ENCODE measurements around the gene A2M. TPM values are rescaled to one million over a fixed set of nuclear protein-coding genes. Genes with fewer than 3 reads are reported as not detected.

A2M gene
- total RNA-seq, 1 donor from 2014 or later, result 1.2 TPM

DNA sequence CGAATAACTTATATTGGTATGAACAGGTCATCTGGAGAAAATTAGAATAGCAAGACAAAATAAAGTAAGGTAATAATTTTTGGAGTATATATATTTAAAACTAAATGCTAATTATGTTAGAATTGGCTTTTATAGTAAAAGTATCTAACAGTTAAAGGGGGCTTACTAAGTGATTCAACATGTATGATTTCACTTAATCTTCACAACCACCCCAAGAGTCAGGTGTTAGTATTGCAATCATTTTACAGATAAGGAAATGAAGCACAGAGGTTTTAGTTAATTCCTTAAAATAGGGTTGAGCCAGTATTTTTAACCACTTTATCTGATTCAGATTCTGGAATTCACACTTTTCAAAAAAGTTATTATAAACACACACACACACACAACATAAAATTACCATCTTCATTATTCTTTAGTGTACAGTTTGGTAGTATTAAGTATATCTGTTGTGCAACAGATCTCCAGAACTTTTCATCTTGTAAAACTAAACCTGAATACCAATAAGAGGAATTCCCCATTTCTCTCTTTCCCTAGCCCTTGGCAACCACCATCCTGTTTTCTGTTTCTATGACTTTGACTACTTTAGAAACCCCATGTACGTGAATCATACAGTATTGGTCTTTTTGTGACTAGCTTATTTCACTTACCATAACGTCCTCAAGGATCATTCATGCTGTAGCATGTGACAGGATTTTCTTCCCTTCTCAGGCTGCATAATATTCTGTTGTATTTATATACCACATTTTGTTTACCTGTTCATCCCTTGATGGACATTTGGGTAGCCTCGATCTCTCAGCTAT is 12.5 kb downstream of the A2M start:
- Mint-ChIP-seq H3K9me3 (ENCODE audit: unreplicated experiment) (no peaks in the 10 kb centered on the region), H3K36me3 (ENCODE audit: unreplicated experiment) (no peaks in the 10 kb centered on the region), H3K4me1 (ENCODE audit: unreplicated experiment) (no peaks in the 10 kb centered on the region), H3K4me3 (ENCODE audit: unreplicated experiment) (no peak overlapping the region), H3K27me3 (ENCODE audit: unreplicated experiment) (no peaks in the 10 kb centered on the region), H3K27ac (ENCODE audit: unreplicated experiment) (no peak overlapping the region)
- DNase-seq (ENCODE audit: extremely low spot score, unreplicated experiment), result no peak
- TF ChIP-seq, protein P1, sequence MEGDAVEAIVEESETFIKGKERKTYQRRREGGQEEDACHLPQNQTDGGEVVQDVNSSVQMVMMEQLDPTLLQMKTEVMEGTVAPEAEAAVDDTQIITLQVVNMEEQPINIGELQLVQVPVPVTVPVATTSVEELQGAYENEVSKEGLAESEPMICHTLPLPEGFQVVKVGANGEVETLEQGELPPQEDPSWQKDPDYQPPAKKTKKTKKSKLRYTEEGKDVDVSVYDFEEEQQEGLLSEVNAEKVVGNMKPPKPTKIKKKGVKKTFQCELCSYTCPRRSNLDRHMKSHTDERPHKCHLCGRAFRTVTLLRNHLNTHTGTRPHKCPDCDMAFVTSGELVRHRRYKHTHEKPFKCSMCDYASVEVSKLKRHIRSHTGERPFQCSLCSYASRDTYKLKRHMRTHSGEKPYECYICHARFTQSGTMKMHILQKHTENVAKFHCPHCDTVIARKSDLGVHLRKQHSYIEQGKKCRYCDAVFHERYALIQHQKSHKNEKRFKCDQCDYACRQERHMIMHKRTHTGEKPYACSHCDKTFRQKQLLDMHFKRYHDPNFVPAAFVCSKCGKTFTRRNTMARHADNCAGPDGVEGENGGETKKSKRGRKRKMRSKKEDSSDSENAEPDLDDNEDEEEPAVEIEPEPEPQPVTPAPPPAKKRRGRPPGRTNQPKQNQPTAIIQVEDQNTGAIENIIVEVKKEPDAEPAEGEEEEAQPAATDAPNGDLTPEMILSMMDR (IDR thresholded peaks at IDR 0.05), result no peak

DNA sequence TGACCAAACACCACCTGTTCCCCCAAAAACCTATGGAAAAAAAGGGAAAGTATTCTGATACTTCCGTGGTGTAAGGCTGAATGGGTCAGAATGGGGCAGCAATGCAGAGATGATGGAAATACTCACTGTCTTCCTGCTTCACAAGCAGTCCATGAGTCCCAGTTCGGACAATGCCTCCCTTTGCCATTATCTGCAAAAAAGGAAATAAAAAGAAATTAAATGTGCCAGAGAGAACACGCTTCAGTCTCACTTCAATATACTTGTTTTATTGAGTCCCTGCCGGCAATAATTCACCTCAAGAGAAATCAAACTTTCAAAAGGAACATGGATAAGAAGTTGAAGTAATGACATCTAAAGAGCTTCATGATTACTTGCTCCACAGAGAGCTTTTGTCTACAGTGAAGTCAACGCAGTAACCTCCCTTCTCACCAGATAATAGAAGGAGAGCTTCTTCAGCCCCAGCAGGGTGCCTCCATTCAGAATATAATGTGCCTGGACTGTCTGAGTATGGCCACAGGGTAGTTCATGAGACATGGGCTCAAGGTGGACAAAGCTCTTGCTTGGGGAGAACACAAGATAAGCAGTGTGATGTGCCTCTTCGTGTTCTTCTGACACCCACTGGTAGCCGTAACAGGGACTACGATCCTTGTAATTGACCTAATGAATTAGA is 14.6 kb downstream of the A2M start:
- TF ChIP-seq, protein P1 (IDR thresholded peaks at IDR 0.05), result no peak
- Mint-ChIP-seq H3K27me3 (ENCODE audit: unreplicated experiment) (no peaks in the 10 kb centered on the region), H3K4me3 (ENCODE audit: unreplicated experiment) (no peak overlapping the region), H3K36me3 (ENCODE audit: unreplicated experiment) (no peaks in the 10 kb centered on the region), H3K9me3 (ENCODE audit: unreplicated experiment) (no peaks in the 10 kb centered on the region), H3K4me1 (ENCODE audit: unreplicated experiment) (no peaks in the 10 kb centered on the region), H3K27ac (ENCODE audit: unreplicated experiment) (no peak overlapping the region)
- no peak for DNase-seq (ENCODE audit: extremely low spot score, unreplicated experiment)

DNA sequence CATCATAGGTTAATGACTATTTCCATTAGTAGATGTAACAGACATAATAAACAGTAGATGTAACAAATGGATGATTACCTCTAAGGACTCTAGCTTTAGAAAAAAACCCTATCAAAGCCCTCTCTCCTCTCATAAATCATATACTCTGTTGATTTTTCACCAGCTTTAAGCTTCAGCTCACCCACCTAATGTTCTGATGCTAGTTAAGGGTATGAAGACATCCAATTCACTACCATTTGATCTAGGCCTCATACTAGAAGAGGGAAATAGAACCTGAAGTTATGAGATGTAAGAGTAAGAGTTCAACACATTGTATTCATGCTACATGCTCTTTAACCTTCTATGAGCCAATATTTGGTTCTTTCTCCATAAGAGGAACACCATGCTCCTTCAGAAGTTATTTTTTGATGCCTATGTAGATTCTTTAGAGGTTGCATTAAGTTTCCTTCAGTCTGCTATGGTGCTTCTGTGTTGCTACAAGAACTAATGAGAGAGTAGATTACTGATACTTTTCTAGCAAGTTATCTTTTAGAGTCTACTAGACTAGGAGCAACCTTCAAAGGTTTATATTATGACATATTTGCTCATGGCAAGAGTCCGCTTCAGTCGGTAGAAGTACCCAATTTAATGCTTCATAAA is 16.0 kb downstream of the A2M start:
- no peak overlapping the region for H3K4me3 Mint-ChIP-seq (ENCODE audit: unreplicated experiment)
- H3K27me3 Mint-ChIP-seq (ENCODE audit: unreplicated experiment), result no peaks in the 10 kb centered on the region
- no peaks in the 10 kb centered on the region for H3K9me3 Mint-ChIP-seq (ENCODE audit: unreplicated experiment)
- no peaks in the 10 kb centered on the region for H3K36me3 Mint-ChIP-seq (ENCODE audit: unreplicated experiment)
- H3K4me1 Mint-ChIP-seq (ENCODE audit: unreplicated experiment), result no peaks in the 10 kb centered on the region
- no peak for DNase-seq (ENCODE audit: extremely low spot score, unreplicated experiment)
- TF ChIP-seq, protein P1 (IDR thresholded peaks at IDR 0.05), result no peak
- no peak overlapping the region for H3K27ac Mint-ChIP-seq (ENCODE audit: unreplicated experiment)

- Mint-ChIP-seq H3K4me1 (ENCODE audit: unreplicated experiment) (no peaks in the 10 kb centered on the region), H3K36me3 (ENCODE audit: unreplicated experiment) (no peaks in the 10 kb centered on the region), H3K9me3 (ENCODE audit: unreplicated experiment) (no peaks in the 10 kb centered on the region), H3K27me3 (ENCODE audit: unreplicated experiment) (no peaks in the 10 kb centered on the region), H3K27ac (ENCODE audit: unreplicated experiment) (no peak overlapping the region), H3K4me3 (ENCODE audit: unreplicated experiment) (no peak overlapping the region)
- TF ChIP-seq, protein P1 (IDR thresholded peaks at IDR 0.05), result no peak
- no peak for DNase-seq (ENCODE audit: extremely low spot score, unreplicated experiment)
Measured at GRCh38 chr12:9098463-9099026, 17.2 kb downstream of the A2M start.

DNA sequence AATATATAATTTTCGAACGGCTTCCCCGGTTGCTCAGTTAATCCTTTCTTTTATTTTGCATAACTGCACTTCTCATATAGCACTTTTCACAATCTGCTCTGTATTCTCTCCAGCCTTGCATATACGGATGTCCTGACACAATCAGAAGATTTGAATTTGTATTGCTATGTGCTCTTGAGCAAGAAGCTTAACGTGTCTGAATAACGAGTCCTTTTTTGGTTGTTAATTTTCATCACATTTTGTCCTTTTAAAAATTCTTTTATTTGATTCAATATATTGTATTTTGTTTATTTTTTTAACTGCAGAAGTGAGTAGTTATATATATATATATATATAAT is 17.6 kb downstream of the A2M start:
- Mint-ChIP-seq H3K27me3 (ENCODE audit: unreplicated experiment) (no peaks in the 10 kb centered on the region), H3K36me3 (ENCODE audit: unreplicated experiment) (no peaks in the 10 kb centered on the region), H3K4me3 (ENCODE audit: unreplicated experiment) (no peak overlapping the region), H3K4me1 (ENCODE audit: unreplicated experiment) (no peaks in the 10 kb centered on the region), H3K27ac (ENCODE audit: unreplicated experiment) (no peak overlapping the region), H3K9me3 (ENCODE audit: unreplicated experiment) (no peaks in the 10 kb centered on the region)
- TF ChIP-seq, protein P1 (IDR thresholded peaks at IDR 0.05), result no peak
- DNase-seq (ENCODE audit: extremely low spot score, unreplicated experiment), result no peak
